D341Med (cell line): ENCODE data around the gene PRR29.

Experiments
- DNase-seq: peaks from one replicate; pipeline ENCODE4 v3.0.0; 2012; ENCODE audit warnings: low spot score

PRR29 gene

DNA sequence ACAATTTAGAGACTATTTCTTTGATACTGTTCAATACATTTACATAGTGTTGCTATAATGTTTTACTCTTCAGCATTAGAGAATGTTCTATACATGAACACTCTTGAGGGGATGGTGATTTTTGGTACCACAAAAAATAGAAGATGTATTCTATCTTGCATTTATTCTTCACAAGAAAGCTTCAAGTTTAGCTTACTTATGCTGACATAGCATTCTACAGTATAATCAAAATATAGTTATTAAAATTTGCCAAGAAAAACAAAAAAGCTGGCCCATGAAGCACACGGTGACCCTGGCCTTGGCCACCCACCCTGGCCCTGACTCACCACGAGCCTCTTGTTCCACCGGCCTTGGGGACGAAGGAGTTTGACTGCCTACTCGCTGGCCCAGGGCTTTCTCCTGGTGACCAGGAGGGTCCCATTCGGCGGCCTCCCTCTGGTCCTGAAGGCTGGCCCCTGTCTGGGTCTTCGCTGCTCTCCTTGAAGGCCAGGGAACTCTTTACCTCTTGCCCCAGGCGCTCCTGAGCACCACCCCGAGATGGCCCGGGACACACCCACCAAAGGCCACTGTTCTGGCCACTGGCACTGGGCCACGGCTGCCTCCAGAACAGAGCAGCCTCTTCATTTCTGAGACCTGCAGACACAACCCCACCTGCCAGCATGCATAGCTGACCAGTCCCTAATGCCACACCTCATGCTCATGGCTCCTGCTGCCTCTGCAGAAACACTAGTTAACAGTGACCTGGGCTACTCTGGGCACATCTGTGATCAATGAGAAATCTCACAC lies 44.7 kb downstream of the PRR29 start:
- no peak for DNase-seq

DNA sequence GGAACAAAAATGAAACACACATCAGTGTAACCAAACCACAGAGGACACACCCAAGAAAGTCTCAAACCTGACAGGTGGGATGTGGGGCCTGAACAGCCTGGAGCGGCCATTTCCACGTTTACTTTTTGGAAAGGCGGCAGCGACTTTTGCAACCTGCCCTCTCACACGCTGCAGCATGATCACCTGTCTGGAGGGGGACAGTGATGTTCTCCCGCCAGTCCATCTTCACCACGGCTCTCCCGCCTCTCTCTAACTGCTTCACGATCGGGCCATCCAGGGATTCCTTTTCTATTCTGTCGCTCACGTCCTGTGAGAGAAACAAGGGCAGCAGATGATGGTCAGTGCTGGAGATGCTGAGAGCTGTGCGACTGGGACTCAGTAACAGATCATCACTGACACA lies 47.0 kb downstream of the PRR29 start:
- DNase-seq = no peak

DNA sequence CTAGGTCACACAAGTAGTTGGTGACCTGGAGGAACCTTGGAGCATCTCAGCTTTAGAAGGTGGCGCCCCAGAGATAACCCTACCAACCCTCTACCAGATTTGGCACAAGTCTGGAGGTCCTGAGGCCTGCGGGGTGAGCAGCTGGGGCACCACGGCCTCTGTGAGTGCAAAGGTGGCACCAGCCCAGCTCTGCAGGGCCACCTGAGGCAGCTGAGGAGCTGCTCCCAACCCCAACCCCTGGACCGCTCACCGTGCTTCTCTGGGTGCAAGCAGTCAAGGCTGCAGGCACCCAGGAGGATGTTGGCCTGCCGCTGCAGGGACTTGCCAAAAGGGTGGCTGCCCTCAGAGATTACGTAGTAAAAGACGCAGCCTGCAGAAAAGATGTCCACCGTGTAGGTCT lies 50.7 kb downstream of the PRR29 start:
- DNase-seq = no peak

DNA sequence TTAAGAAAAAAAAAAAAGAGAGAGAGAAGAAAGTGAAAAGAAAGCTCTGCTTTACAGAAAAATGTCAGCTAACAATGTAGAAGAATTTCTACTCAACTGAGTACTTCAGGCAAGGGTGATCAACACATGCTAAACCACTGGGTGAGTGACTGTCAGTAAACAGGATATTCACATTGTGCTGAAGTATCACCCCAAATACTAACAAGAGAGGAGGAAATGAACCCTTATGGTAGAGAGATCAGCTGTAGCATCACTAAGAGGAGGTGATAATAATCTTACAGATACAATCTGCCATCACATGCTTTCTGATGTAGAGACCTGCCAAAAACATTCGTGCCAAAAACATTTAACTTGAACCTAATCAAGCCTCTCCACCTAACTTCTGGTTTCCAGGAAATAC lies 53.0 kb downstream of the PRR29 start:
- DNase-seq = no peak

DNA sequence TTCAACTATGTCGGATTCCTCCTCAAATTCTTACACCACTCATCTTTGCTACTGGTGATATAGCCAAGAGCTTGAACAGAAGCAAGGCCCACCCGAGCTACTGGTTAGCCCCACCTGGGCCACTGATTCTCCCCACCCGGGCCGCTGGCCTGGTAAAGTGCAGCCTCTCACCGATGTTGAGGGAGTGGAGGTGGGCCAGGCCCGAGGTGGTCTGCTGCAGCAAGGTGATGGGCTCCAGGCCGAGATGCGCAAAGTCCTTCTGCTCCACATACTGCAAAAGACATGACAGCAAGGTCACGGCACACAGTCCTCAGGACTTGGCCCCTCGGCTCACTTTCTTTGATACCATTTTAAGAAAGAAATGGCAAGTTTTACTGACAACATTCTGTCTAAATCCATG lies 55.0 kb downstream of the PRR29 start:
- DNase-seq = no peak
